ENCODE results near the gene INA.

The INA gene

DNA sequence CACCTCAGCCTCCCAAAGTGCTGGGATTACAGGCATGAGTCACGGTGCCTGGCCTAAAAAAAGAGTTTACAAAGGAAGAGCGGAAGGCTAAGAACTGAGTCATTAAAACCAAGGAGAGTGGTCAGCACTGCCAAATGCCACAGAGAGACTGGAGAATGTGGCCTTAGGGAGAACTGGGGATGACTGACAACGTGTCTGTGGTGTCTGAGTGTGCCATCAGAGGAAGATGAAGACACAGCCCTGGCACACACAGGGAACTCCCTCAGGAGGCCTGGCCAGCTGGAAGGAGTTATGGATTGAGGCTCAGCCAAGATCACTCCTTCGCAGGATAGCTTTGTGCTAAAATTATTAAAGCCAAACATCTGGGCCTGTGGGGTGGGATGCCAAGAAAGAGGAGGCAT lies 3.9 kb upstream of the INA start:
- no peak for DNase-seq (ENCODE audit: low read depth)
- no peak overlapping the region for H3K4me3 ChIP-seq (ENCODE audit: low read depth, low read length)
- no peak for TF ChIP-seq CTCF (IDR thresholded peaks at IDR 0.05; ENCODE audit: control insufficient read depth, extremely low read depth, insufficient read depth)

- no peak for DNase-seq (ENCODE audit: low read depth)
- H3K4me3 ChIP-seq (ENCODE audit: low read depth, low read length) = no peak overlapping the region
- no peak for TF ChIP-seq CTCF (IDR thresholded peaks at IDR 0.05; ENCODE audit: control insufficient read depth, extremely low read depth, insufficient read depth)
Measured at GRCh38 chr10:103276251-103276895, 565 bp upstream of the INA start.

GRCh38 chr10:103277713-103278536 lies 987 bp downstream of the INA start:
- no peak for DNase-seq (ENCODE audit: low read depth)
- no peak for TF ChIP-seq CTCF (IDR thresholded peaks at IDR 0.05; ENCODE audit: control insufficient read depth, extremely low read depth, insufficient read depth)
- H3K4me3 ChIP-seq (ENCODE audit: low read depth, low read length) = no peak overlapping the region

- no peak for TF ChIP-seq CTCF (IDR thresholded peaks at IDR 0.05; ENCODE audit: control insufficient read depth, extremely low read depth, insufficient read depth)
- no peak overlapping the region for H3K4me3 ChIP-seq (ENCODE audit: low read depth, low read length)
- no peak for DNase-seq (ENCODE audit: low read depth)
Measured at GRCh38 chr10:103278537-103278823, 1.5 kb downstream of the INA start.

GRCh38 chr10:103278862-103279298 lies 1.9 kb downstream of the INA start:
- peak; percentile 19 for DNase-seq (ENCODE audit: low read depth)
- TF ChIP-seq CTCF (IDR thresholded peaks at IDR 0.05; ENCODE audit: control insufficient read depth, extremely low read depth, insufficient read depth) = no peak
- no peak overlapping the region for H3K4me3 ChIP-seq (ENCODE audit: low read depth, low read length)

GRCh38 chr10:103280031-103280430 lies 3.1 kb downstream of the INA start:
- TF ChIP-seq CTCF (IDR thresholded peaks at IDR 0.05; ENCODE audit: control insufficient read depth, extremely low read depth, insufficient read depth) = no peak
- no peak for DNase-seq (ENCODE audit: low read depth)
- no peak overlapping the region for H3K4me3 ChIP-seq (ENCODE audit: low read depth, low read length)
